Measurements from ENCODE around the gene LORICRIN. TPM values are rescaled to one million over a fixed set of nuclear protein-coding genes. Genes with fewer than 3 reads are reported as not detected.
"Not testable (repeated sequence)": the region's sequence is repeated elsewhere in the genome, so short reads cannot be mapped to it uniquely, and the experiment has no call there.

LORICRIN gene
- total and polyA plus RNA-seq, 9 donors = 0.07 to 0.25 TPM; not detected in 7

- H3K9me3 ChIP-seq = no peaks in the 10 kb centered on the region
- H3K36me3 ChIP-seq = no peaks in the 10 kb centered on the region
- no peak for DNase-seq
- no peak overlapping the region for H3K27ac ChIP-seq
- no peak overlapping the region for H3K4me3 ChIP-seq
- no peaks in the 10 kb centered on the region for H3K27me3 ChIP-seq
- TF ChIP-seq POLR2A (IDR thresholded peaks at IDR 0.05) (no peak), CTCF (IDR thresholded peaks at IDR 0.05) (no peak), EP300 (IDR thresholded peaks at IDR 0.05) (no peak)
- 79 to 86% (median 83%) methylated on average over 2 of the region's 2 CpGs for WGBS, 3 donors
- H3K4me1 ChIP-seq (ENCODE audit: insufficient read depth) = no peaks in the 10 kb centered on the region
- intact Hi-C loops (cut with DNase I) = no loop called here
These were observed 31.7 kb upstream of the LORICRIN start for GRCh38 chr1:153227810-153228209.

DNA sequence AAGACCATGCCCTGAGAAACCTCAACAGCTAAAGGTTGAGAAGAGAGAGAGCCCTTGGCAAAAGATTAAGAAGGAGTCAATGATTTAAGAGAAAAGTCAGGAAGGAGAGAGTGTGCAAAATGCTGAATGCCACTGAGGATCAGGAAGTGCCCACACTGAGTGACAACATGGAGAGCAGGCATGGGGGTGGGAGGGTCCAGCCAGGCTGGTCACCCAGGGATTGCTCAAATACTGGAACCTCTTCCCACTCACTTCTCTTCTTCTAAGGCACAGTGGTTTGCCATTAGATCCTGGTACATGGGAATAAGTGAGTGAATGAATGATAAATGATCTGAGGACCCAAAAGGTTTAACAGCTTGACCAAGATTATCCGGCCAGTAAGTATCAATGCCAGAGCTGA lies 31.0 kb upstream of the LORICRIN start:
- 87 to 93% (median 93%) methylated on average over 1 of the region's 1 CpG for WGBS, 3 donors
- DNase-seq = no peak
- no peak for TF ChIP-seq EP300 (IDR thresholded peaks at IDR 0.05)
- no peak for TF ChIP-seq POLR2A (IDR thresholded peaks at IDR 0.05)
- TF ChIP-seq CTCF (IDR thresholded peaks at IDR 0.05) = no peak
- no peaks in the 10 kb centered on the region for H3K27me3 ChIP-seq
- H3K36me3 ChIP-seq = no peaks in the 10 kb centered on the region
- no peaks in the 10 kb centered on the region for H3K9me3 ChIP-seq
- no peaks in the 10 kb centered on the region for H3K4me1 ChIP-seq (ENCODE audit: insufficient read depth)
- intact Hi-C loops (cut with DNase I) = no loop called here
- no peak overlapping the region for H3K4me3 ChIP-seq
- no peak overlapping the region for H3K27ac ChIP-seq

DNA sequence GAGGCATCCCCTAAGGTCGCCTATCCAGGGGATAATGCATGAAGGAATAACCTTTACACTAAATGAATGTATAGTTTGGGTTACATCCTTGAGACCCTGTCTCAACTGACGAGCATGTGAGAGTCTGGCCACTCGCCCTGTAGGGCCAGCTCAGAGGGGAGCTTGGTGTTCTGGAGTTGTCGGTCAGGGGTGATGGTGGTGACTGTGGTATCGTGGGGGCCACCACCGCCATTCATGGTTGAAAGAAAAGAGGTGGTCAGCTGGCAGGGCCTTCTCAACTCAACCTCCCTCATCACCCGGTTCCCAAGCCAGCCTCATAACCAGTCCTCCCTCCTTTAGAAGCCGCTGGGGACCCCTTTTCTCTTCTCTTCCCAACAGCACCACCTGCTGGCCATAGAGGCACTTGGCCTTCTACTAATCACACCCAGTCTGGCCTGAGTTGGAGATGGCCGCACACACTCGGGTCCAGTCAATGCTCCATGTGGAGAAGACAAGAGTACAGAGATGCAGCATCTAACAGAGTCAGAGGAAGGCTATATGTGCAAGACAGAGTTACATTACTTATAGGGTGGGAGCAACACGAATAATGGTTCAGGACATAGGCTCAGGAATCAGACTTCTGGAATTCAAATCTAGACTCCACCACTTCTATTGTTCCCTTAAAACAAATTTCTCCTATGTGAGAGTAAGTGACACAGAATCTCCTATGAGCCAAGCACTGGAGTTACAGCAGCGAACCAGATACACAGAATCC lies 30.2 kb upstream of the LORICRIN start:
- intact Hi-C loops (cut with DNase I); H3K27me3 ChIP-seq: not testable (repeated sequence)

GRCh38 chr1:153231363-153231762 lies 28.1 kb upstream of the LORICRIN start:
- Histone ChIP-seq H3K9me3 (no peaks in the 10 kb centered on the region), H3K4me3 (no peak overlapping the region), H3K27ac (no peak overlapping the region), H3K4me1 (ENCODE audit: insufficient read depth) (no peaks in the 10 kb centered on the region), H3K27me3 (no peaks in the 10 kb centered on the region), H3K36me3 (no peaks in the 10 kb centered on the region)
- TF ChIP-seq POLR2A (IDR thresholded peaks at IDR 0.05) (no peak), CTCF (IDR thresholded peaks at IDR 0.05) (no peak), EP300 (IDR thresholded peaks at IDR 0.05) (no peak)
- intact Hi-C loops (cut with DNase I) = no loop called here
- no peak for DNase-seq
- 92 to 95% (median 94%) methylated on average over 4 of the region's 4 CpGs for WGBS, 3 donors

More for the DNA sequence above, 30.2 kb upstream of the LORICRIN start:
- H3K4me1 ChIP-seq (ENCODE audit: insufficient read depth); H3K4me3 ChIP-seq; H3K9me3 ChIP-seq; H3K27ac ChIP-seq; H3K36me3 ChIP-seq: not testable (repeated sequence)
- WGBS, 3 donors = 64 to 69% (median 68%) methylated on average over 12 of the region's 12 CpGs
- peak in 3 of 5 donors; percentile 20 to 56 (median 52) for DNase-seq

DNA sequence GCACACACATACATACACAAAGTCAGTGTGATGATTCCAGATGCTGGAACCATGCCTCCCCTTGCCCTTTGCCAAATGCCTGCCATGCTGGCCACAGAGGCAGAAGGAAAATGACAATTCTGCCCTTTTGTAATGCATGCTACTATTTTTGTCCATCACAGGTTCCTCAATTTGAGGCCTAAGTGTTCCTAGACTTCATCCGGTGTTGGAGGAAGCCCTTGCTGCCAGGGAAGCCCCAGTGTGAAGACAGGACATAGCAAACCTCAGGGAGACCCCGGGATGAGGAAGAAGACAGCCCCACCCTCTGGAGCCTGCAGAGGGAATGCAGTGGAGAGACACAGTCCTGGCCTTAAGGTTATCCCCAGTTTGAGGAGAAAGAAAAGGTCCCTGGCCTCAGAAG lies 27.7 kb upstream of the LORICRIN start:
- WGBS, 3 donors = 74 to 84% (median 77%) methylated on average over 2 of the region's 2 CpGs
- no peaks in the 10 kb centered on the region for H3K27me3 ChIP-seq
- H3K27ac ChIP-seq = no peak overlapping the region
- no peaks in the 10 kb centered on the region for H3K36me3 ChIP-seq
- H3K4me3 ChIP-seq = no peak overlapping the region
- no peaks in the 10 kb centered on the region for H3K4me1 ChIP-seq (ENCODE audit: insufficient read depth)
- intact Hi-C loops (cut with DNase I) = no loop called here
- no peak for DNase-seq
- H3K9me3 ChIP-seq = no peaks in the 10 kb centered on the region
- no peak for TF ChIP-seq POLR2A (IDR thresholded peaks at IDR 0.05)
- no peak for TF ChIP-seq CTCF (IDR thresholded peaks at IDR 0.05)
- TF ChIP-seq EP300 (IDR thresholded peaks at IDR 0.05) = no peak

Measured in ovary (tissue), 9 donors.